HepG2 (cell line): ENCODE data around the gene KCNJ6. TPM values are rescaled to one million over a fixed set of nuclear protein-coding genes. Genes with fewer than 3 reads are reported as not detected.

ENCODE experiments used
- ATAC-seq: fragments of 200-7000 bp; cut with Tn5 transposase; 3 replicates; pipeline ENCODE4 v1.9.1; 2020; ENCODE audit warnings: mild to moderate bottlenecking, moderate library complexity
- BruUV-seq: library from RNA; stranded (reverse); fragments of 400-500 nt; replicated peaks from 2 replicates; lab custom pipeline; 2021; lab: Mats Ljungman, UMichigan
- CTCF ChIA-PET: fragments of 300-600 bp; formaldehyde crosslinking; extraction: SDS; loops from one replicate; lab custom pipeline; 2021; ENCODE audit warnings: low total read pairs, inconsistent platforms, low intra/inter-chr PET ratio; lab: Yijun Ruan, JAX
- POLR2A ChIA-PET: fragments of 350-600 bp; sonication (Branson Sonifier 250); formaldehyde crosslinking; loops from one replicate; lab custom pipeline; 2020; ENCODE audit warnings: antibody characterized with exemption, inconsistent platforms; lab: Yijun Ruan, JAX
- DNase-seq: peaks from one replicate; pipeline ENCODE4 v3.0.0-alpha.2; 2015; ENCODE audit warnings: low spot score
- FAIRE-seq: peaks from 3 replicates; lab custom pipeline; 2011; peaks lifted over from hg19 to GRCh38; lab: Jason Lieb, UNC
- H2AFZ ChIP-seq: one replicate; pipeline ENCODE4 v1.6.1; 2011; ENCODE audit warnings: low read length, inconsistent platforms
- H3K27ac ChIP-seq: fragments of 300-600 bp; 3 replicates; pipeline ENCODE4 v1.8.0; 2011; ENCODE audit warnings: mixed run types, mild to moderate bottlenecking, mixed read lengths, low read length, inconsistent platforms; ENCODE audit not compliant: insufficient read depth; ENCODE audit errors: extremely low read length
- H3K27me3 ChIP-seq, 2 experiments: fragments of 200-600 bp in 1 of 2; 2 replicates in 1 of 2; 3 replicates in 1 of 2; pipeline versions ENCODE4 v1.6.0 to v1.8.0; 2011; ENCODE audit warnings: low read length in 2 of 2, mild to moderate bottlenecking in 2 of 2, moderate library complexity in 2 of 2, inconsistent platforms in 1 of 2; ENCODE audit not compliant: insufficient read depth in 2 of 2, control insufficient read depth in 1 of 2
- H3K36me3 ChIP-seq, 2 experiments: fragments of 200-600 bp in 1 of 2; replicated peaks in 1 of 2; 2 replicates in 1 of 2; 3 replicates in 1 of 2; pipeline versions ENCODE4 v1.5.1 to v1.8.0; 2011; ENCODE audit warnings: low read length in 2 of 2, inconsistent platforms in 1 of 2; ENCODE audit not compliant: insufficient read depth in 2 of 2, control insufficient read depth in 1 of 2
- H3K4me1 ChIP-seq: 2 replicates; pipeline ENCODE4 v1.5.1; 2012; ENCODE audit warnings: low read length, inconsistent platforms; ENCODE audit not compliant: insufficient read depth
- H3K4me2 ChIP-seq: 2 replicates; pipeline ENCODE4 v1.6.0; 2011; ENCODE audit warnings: low read depth, low read length, inconsistent platforms
- H3K4me3 ChIP-seq, 3 experiments: fragments of 200-600 bp in 1 of 3; sonication (generic), shearing (Covaris generic) in 1 of 3; replicated peaks in 1 of 3; 2 replicates each; pipeline ENCODE4 v1.5.1; 2011 to 2016; ENCODE audit warnings: low read length in 3 of 3, inconsistent platforms in 2 of 3, low read depth in 2 of 3, mild to moderate bottlenecking in 2 of 3, control low read depth in 1 of 3, mixed read lengths in 1 of 3; ENCODE audit not compliant: insufficient read depth in 1 of 3
- H3K79me2 ChIP-seq: one replicate; pipeline ENCODE4 v1.6.1; 2011; ENCODE audit warnings: low read length, inconsistent platforms; ENCODE audit not compliant: insufficient read depth
- H3K9ac ChIP-seq: 2 replicates; pipeline ENCODE4 v1.6.0; 2011; ENCODE audit warnings: mild to moderate bottlenecking, low read depth, low read length, inconsistent platforms; ENCODE audit not compliant: insufficient read depth
- H3K9me3 ChIP-seq: 2 replicates; pipeline ENCODE4 v1.5.1; 2012; ENCODE audit warnings: mild to moderate bottlenecking, low read length
- H4K20me1 ChIP-seq: 2 replicates; pipeline ENCODE4 v1.6.0; 2011; ENCODE audit warnings: inconsistent platforms, mild to moderate bottlenecking, low read length, moderate library complexity; ENCODE audit not compliant: insufficient read depth
- BHLHE40 ChIP-seq: IDR thresholded peaks from 2 replicates; pipeline ENCODE4 v1.6.1; 2011; ENCODE audit warnings: low read length, improper control_type of control experiment
- DMTF1 ChIP-seq: sonication (generic); formaldehyde crosslinking; IDR thresholded peaks from 2 replicates; pipeline ENCODE4 v1.4.0; 2020; ENCODE audit warnings: mild to moderate bottlenecking, missing genetic modification reagents
- HNF1A ChIP-seq, 2 experiments: sonication (generic) in 1 of 2; formaldehyde crosslinking in 1 of 2; IDR thresholded peaks; 2 replicates each; pipeline versions ENCODE4 v1.4.0 to v1.6.1; 2016 to 2020; ENCODE audit warnings: borderline replicate concordance in 1 of 2, low read depth in 1 of 2, mild to moderate bottlenecking in 1 of 2, missing genetic modification reagents in 1 of 2
- KMT2A ChIP-seq: sonication (generic); formaldehyde crosslinking; IDR thresholded peaks from 2 replicates; pipeline ENCODE4 v1.4.0; 2020; ENCODE audit warnings: missing genetic modification reagents
- MTF1 ChIP-seq: sonication (generic); formaldehyde crosslinking; IDR thresholded peaks from 2 replicates; pipeline ENCODE4 v1.5.0; 2020; ENCODE audit warnings: missing genetic modification reagents
- STAT5B ChIP-seq: sonication (generic); formaldehyde crosslinking; IDR thresholded peaks from 2 replicates; pipeline ENCODE4 v1.4.0; 2020; ENCODE audit warnings: missing genetic modification reagents
- ZNF251 ChIP-seq: sonication (generic); formaldehyde crosslinking; IDR thresholded peaks from 2 replicates; pipeline ENCODE4 v1.9.0; 2021; ENCODE audit warnings: mild to moderate bottlenecking, missing genetic modification reagents
- ZNF335 ChIP-seq: sonication (generic); formaldehyde crosslinking; IDR thresholded peaks from 2 replicates; pipeline ENCODE4 v1.4.0; 2020; ENCODE audit warnings: missing genetic modification reagents
- ZNF446 ChIP-seq: sonication (generic); formaldehyde crosslinking; IDR thresholded peaks from 2 replicates; pipeline ENCODE4 v1.5.0; 2020; ENCODE audit warnings: mild to moderate bottlenecking, missing genetic modification reagents
- ZNF619 ChIP-seq: sonication (generic); formaldehyde crosslinking; IDR thresholded peaks from 2 replicates; pipeline ENCODE4 v1.4.0; 2020; ENCODE audit warnings: mild to moderate bottlenecking, missing genetic modification reagents
- ZNF768 ChIP-seq: sonication (generic); formaldehyde crosslinking; IDR thresholded peaks from 2 replicates; pipeline ENCODE4 v1.4.0; 2020; ENCODE audit warnings: missing genetic modification reagents
- ZNF788 ChIP-seq: sonication (generic); formaldehyde crosslinking; IDR thresholded peaks from 2 replicates; pipeline ENCODE4 v1.5.0; 2020; ENCODE audit warnings: mild to moderate bottlenecking, missing genetic modification reagents, borderline replicate concordance
- WGBS: methylation state at CpG from one replicate; pipeline ENCODE4 v1.1.6; 2017; ENCODE audit warnings: low lambda C conversion rate; 5-methylcytosine and 5-hydroxymethylcytosine counted together
- in situ Hi-C: cut with HindIII; loops from 2 replicates; pipeline ENCODE4 v1.10.0; 2017; ENCODE audit warnings: low pct_unique_long_range_greater_than_20kb; ENCODE audit not compliant: extremely low pct_ligation_motif_present
- intact Hi-C: fragments of 100-400 bp; cut with micrococcal nuclease; formaldehyde crosslinking; loops from one replicate; pipeline ENCODE4 v1.10.0; 2022; ENCODE audit not compliant: unreplicated experiment
- polyA plus RNA-seq, 8 experiments: library from polyadenylated mRNA; depleted of rRNA in 3 of 8; stranded (reverse) in 7 of 8; unstranded in 1 of 8; fragments of >200 nt; fragmentation: Illumina TruSeq in 4 of 8; extraction: Trizol in 4 of 8; gene quantifications; 2 replicates each; pipeline versions ENCODE4 v1.2.1 to v1.2.3, GENCODE V29; 2011 to 2016; ENCODE audit warnings: low read depth in 4 of 8, missing spikeins in 1 of 8, mixed read lengths in 1 of 8; ENCODE audit not compliant: insufficient read depth in 1 of 8
- total RNA-seq, 5 experiments: library from RNA; depleted of rRNA; stranded (reverse); fragments of >200 nt; fragmentation: Illumina TruSeq; extraction: Trizol; gene quantifications; 2 replicates each; pipeline ENCODE4 v1.2.3, GENCODE V29; 2016; ENCODE audit warnings: low read depth in 1 of 5

KCNJ6 gene
- total and polyA plus RNA-seq, 2 of the 13 experiments (the other 11 are each of a cell fraction or from before 2014, with no cell fraction given), result not detected

GRCh38 chr21:37799211-37800056, 116.8 kb downstream of the KCNJ6 start:
- TF ChIP-seq MTF1 (CRISPR knock-in tag) (no peak), ZNF446 (no peak), ZNF788 (no peak), ZNF335 (CRISPR knock-in tag) (no peak), DMTF1 (CRISPR knock-in tag) (no peak), STAT5B (CRISPR knock-in tag) (no peak), ZNF768 (CRISPR knock-in tag) (no peak), ZNF251 (CRISPR knock-in tag) (no peak), HNF1A (IDR thresholded peaks at IDR 0.05; ENCODE audit: low read depth) (no peak), HNF1A (CRISPR knock-in tag; IDR thresholded peaks at IDR 0.05; ENCODE audit: borderline replicate concordance) (no peak), KMT2A (no peak), BHLHE40 (no peak), ZNF619 (no peak)
- no peak overlapping the region for H3K4me2 ChIP-seq
- no peak overlapping the region for H3K4me3 ChIP-seq
- no peaks in the 10 kb centered on the region for H3K36me3 ChIP-seq
- no peak overlapping the region for H3K27ac ChIP-seq
- DNase-seq (no peak), FAIRE-seq (no peak), ATAC-seq (no peak)
- ChIA-PET POLR2A (no interaction called here), CTCF (no interaction called here)
- intact Hi-C loops, result no loop called here
- H3K9me3 ChIP-seq, result no peaks in the 10 kb centered on the region
- no TSS peak for BruUV-seq
- no peaks in the 10 kb centered on the region for H3K79me2 ChIP-seq
- no peaks in the 10 kb centered on the region for H3K4me1 ChIP-seq
- 0% methylated on average over 3 of the region's 3 CpGs for WGBS
- peaks cover 0 to 7% of the 10 kb centered on the region in 2 experiments; a peak in 3 of 5 replicates for H3K27me3 ChIP-seq
- H4K20me1 ChIP-seq, result no peaks in the 10 kb centered on the region
- H2AFZ ChIP-seq, result no peak overlapping the region
- H3K9ac ChIP-seq, result no peak overlapping the region
- in situ Hi-C loops, result no loop called here
